ENCODE data around the gene FYN.
A peak's percentile ranks its signal among the peaks of the same experiment; 100 is the strongest.

FYN gene

GRCh38 chr6:111777357-111777756 lies 95.9 kb downstream of the FYN start:
- H3K36me3 ChIP-seq (ENCODE audit: control insufficient read depth, insufficient read depth, low read length) = peaks cover 30% of the 10 kb centered on the region
- H3K9me3 ChIP-seq (ENCODE audit: control insufficient read depth, low read length) = no peaks in the 10 kb centered on the region
- no peak overlapping the region for H3K4me3 ChIP-seq (ENCODE audit: extremely low read depth, insufficient read depth, low read length, poor library complexity, severe bottlenecking)
- 97 to 100% methylated on average over 1 to 5 of the region's 6 CpGs for WGBS, 2 experiments (ENCODE audit: insufficient coverage in 2 of 2)
- peaks cover 31% of the 10 kb centered on the region for H3K4me1 ChIP-seq (ENCODE audit: control insufficient read depth, insufficient read depth, low read length, poor library complexity, severe bottlenecking)
- no peak overlapping the region for H3K27ac ChIP-seq (ENCODE audit: low read depth, low read length, severe bottlenecking)

GRCh38 chr6:111776236-111777221 lies 96.7 kb downstream of the FYN start:
- Histone ChIP-seq H3K4me1 (ENCODE audit: control insufficient read depth, insufficient read depth, low read length, poor library complexity, severe bottlenecking) (peaks cover 31% of the 10 kb centered on the region), H3K36me3 (ENCODE audit: control insufficient read depth, insufficient read depth, low read length) (peaks cover 34% of the 10 kb centered on the region), H3K4me3 (ENCODE audit: extremely low read depth, insufficient read depth, low read length, poor library complexity, severe bottlenecking) (no peak overlapping the region), H3K9me3 (ENCODE audit: control insufficient read depth, low read length) (no peaks in the 10 kb centered on the region), H3K27ac (ENCODE audit: low read depth, low read length, severe bottlenecking) (peak overlapping the region; percentile 23)
- WGBS, 2 experiments (ENCODE audit: insufficient coverage in 2 of 2) = 85 to 87% methylated on average over 5 to 7 of the region's 8 CpGs

GRCh38 chr6:111775145-111775922 lies 97.9 kb downstream of the FYN start:
- WGBS, 2 experiments (ENCODE audit: insufficient coverage in 2 of 2) = 84 to 92% methylated on average over 5 to 6 of the region's 8 CpGs
- H3K9me3 ChIP-seq (ENCODE audit: control insufficient read depth, low read length) = no peaks in the 10 kb centered on the region
- peaks cover 41% of the 10 kb centered on the region for H3K36me3 ChIP-seq (ENCODE audit: control insufficient read depth, insufficient read depth, low read length)
- no peak overlapping the region for H3K4me3 ChIP-seq (ENCODE audit: extremely low read depth, insufficient read depth, low read length, poor library complexity, severe bottlenecking)
- H3K27ac ChIP-seq (ENCODE audit: low read depth, low read length, severe bottlenecking) = no peak overlapping the region
- peaks cover 31% of the 10 kb centered on the region for H3K4me1 ChIP-seq (ENCODE audit: control insufficient read depth, insufficient read depth, low read length, poor library complexity, severe bottlenecking)

- Histone ChIP-seq H3K36me3 (ENCODE audit: control insufficient read depth, insufficient read depth, low read length) (peaks cover 37% of the 10 kb centered on the region), H3K4me1 (ENCODE audit: control insufficient read depth, insufficient read depth, low read length, poor library complexity, severe bottlenecking) (peaks cover 31% of the 10 kb centered on the region), H3K9me3 (ENCODE audit: control insufficient read depth, low read length) (no peaks in the 10 kb centered on the region), H3K4me3 (ENCODE audit: extremely low read depth, insufficient read depth, low read length, poor library complexity, severe bottlenecking) (no peak overlapping the region), H3K27ac (ENCODE audit: low read depth, low read length, severe bottlenecking) (peak overlapping the region; percentile 31)
- WGBS, 2 experiments (ENCODE audit: insufficient coverage in 2 of 2) = 80 to 100% methylated on average over 1 of the region's 1 CpG
These were observed 98.9 kb downstream of the FYN start for GRCh38 chr6:111774346-111774703.

GRCh38 chr6:111773501-111774345 lies 99.5 kb downstream of the FYN start:
- Histone ChIP-seq H3K36me3 (ENCODE audit: control insufficient read depth, insufficient read depth, low read length) (peaks cover 36% of the 10 kb centered on the region), H3K27ac (ENCODE audit: low read depth, low read length, severe bottlenecking) (peak overlapping the region; percentile 31), H3K4me1 (ENCODE audit: control insufficient read depth, insufficient read depth, low read length, poor library complexity, severe bottlenecking) (peaks cover 31% of the 10 kb centered on the region), H3K4me3 (ENCODE audit: extremely low read depth, insufficient read depth, low read length, poor library complexity, severe bottlenecking) (no peak overlapping the region), H3K9me3 (ENCODE audit: control insufficient read depth, low read length) (no peaks in the 10 kb centered on the region)
- 89 to 97% methylated on average over 3 of the region's 7 CpGs for WGBS, 2 experiments (ENCODE audit: insufficient coverage in 2 of 2)

- Histone ChIP-seq H3K36me3 (ENCODE audit: control insufficient read depth, insufficient read depth, low read length) (peaks cover 23% of the 10 kb centered on the region), H3K4me1 (ENCODE audit: control insufficient read depth, insufficient read depth, low read length, poor library complexity, severe bottlenecking) (peaks cover 29% of the 10 kb centered on the region)
- no CpG with 5 or more reads among the region's 1 CpG for WGBS, 2 experiments (ENCODE audit: insufficient coverage in 2 of 2)
These were observed 100.9 kb downstream of the FYN start for GRCh38 chr6:111772381-111772780.

GRCh38 chr6:111771629-111772028 lies 101.6 kb downstream of the FYN start:
- 73 to 76% methylated on average over 5 of the region's 5 CpGs for WGBS, 2 experiments (ENCODE audit: insufficient coverage in 2 of 2)
- H3K27ac ChIP-seq (ENCODE audit: low read depth, low read length, severe bottlenecking) = no peak overlapping the region
- H3K36me3 ChIP-seq (ENCODE audit: control insufficient read depth, insufficient read depth, low read length) = peaks cover 23% of the 10 kb centered on the region
- no peaks in the 10 kb centered on the region for H3K9me3 ChIP-seq (ENCODE audit: control insufficient read depth, low read length)
- H3K4me1 ChIP-seq (ENCODE audit: control insufficient read depth, insufficient read depth, low read length, poor library complexity, severe bottlenecking) = peaks cover 21% of the 10 kb centered on the region
- H3K4me3 ChIP-seq (ENCODE audit: extremely low read depth, insufficient read depth, low read length, poor library complexity, severe bottlenecking) = no peak overlapping the region

More at GRCh38 chr6:111772381-111772780, 100.9 kb downstream of the FYN start:
- no peaks in the 10 kb centered on the region for H3K9me3 ChIP-seq (ENCODE audit: control insufficient read depth, low read length)
- H3K27ac ChIP-seq (ENCODE audit: low read depth, low read length, severe bottlenecking) = no peak overlapping the region
- no peak overlapping the region for H3K4me3 ChIP-seq (ENCODE audit: extremely low read depth, insufficient read depth, low read length, poor library complexity, severe bottlenecking)

GRCh38 chr6:111771094-111771432 lies 102.2 kb downstream of the FYN start:
- H3K9me3 ChIP-seq (ENCODE audit: control insufficient read depth, low read length) = no peaks in the 10 kb centered on the region
- no peak overlapping the region for H3K4me3 ChIP-seq (ENCODE audit: extremely low read depth, insufficient read depth, low read length, poor library complexity, severe bottlenecking)
- H3K4me1 ChIP-seq (ENCODE audit: control insufficient read depth, insufficient read depth, low read length, poor library complexity, severe bottlenecking) = peaks cover 16% of the 10 kb centered on the region
- H3K36me3 ChIP-seq (ENCODE audit: control insufficient read depth, insufficient read depth, low read length) = peaks cover 23% of the 10 kb centered on the region
- no peak overlapping the region for H3K27ac ChIP-seq (ENCODE audit: low read depth, low read length, severe bottlenecking)

GRCh38 chr6:111770263-111771093 lies 102.8 kb downstream of the FYN start:
- Histone ChIP-seq H3K36me3 (ENCODE audit: control insufficient read depth, insufficient read depth, low read length) (peaks cover 22% of the 10 kb centered on the region), H3K4me3 (ENCODE audit: extremely low read depth, insufficient read depth, low read length, poor library complexity, severe bottlenecking) (no peak overlapping the region), H3K4me1 (ENCODE audit: control insufficient read depth, insufficient read depth, low read length, poor library complexity, severe bottlenecking) (peaks cover 10% of the 10 kb centered on the region), H3K27ac (ENCODE audit: low read depth, low read length, severe bottlenecking) (no peak overlapping the region), H3K9me3 (ENCODE audit: control insufficient read depth, low read length) (no peaks in the 10 kb centered on the region)
- 81 to 96% methylated on average over 3 to 4 of the region's 6 CpGs for WGBS, 2 experiments (ENCODE audit: insufficient coverage in 2 of 2)
